Measurements from ENCODE around the gene HGF.
"Not testable (repeated sequence)": the region's sequence is repeated elsewhere in the genome, so short reads cannot be mapped to it uniquely, and the experiment has no call there.

The HGF gene

GRCh38 chr7:81775560-81775959 lies 5.7 kb upstream of the HGF start:
- DNase-seq = no peak

GRCh38 chr7:81774551-81774950 lies 4.7 kb upstream of the HGF start:
- DNase-seq = no peak

GRCh38 chr7:81770728-81771223 lies 929 bp upstream of the HGF start:
- DNase-seq = no peak

- no peak for DNase-seq
Measured at GRCh38 chr7:81768951-81769778, 682 bp downstream of the HGF start.

GRCh38 chr7:81767926-81768325 lies 1.9 kb downstream of the HGF start:
- no peak for DNase-seq

GRCh38 chr7:81761821-81762220 lies 8.0 kb downstream of the HGF start:
- DNase-seq = no peak

GRCh38 chr7:81761031-81761430 lies 8.8 kb downstream of the HGF start:
- DNase-seq = no peak

GRCh38 chr7:81754918-81755696 lies 14.7 kb downstream of the HGF start:
- DNase-seq = no peak

GRCh38 chr7:81753392-81753791 lies 16.5 kb downstream of the HGF start:
- no peak for DNase-seq

GRCh38 chr7:81752318-81752714 lies 17.5 kb downstream of the HGF start:
- no peak for DNase-seq

GRCh38 chr7:81751619-81752317 lies 18.1 kb downstream of the HGF start:
- DNase-seq = no peak

GRCh38 chr7:81745637-81746036 lies 24.2 kb downstream of the HGF start:
- DNase-seq = no peak

- no peak for DNase-seq
Measured at GRCh38 chr7:81744389-81744788, 25.5 kb downstream of the HGF start.

- no peak for DNase-seq
Measured at GRCh38 chr7:81743665-81744064, 26.2 kb downstream of the HGF start.

GRCh38 chr7:81743201-81743600 lies 26.6 kb downstream of the HGF start:
- DNase-seq = no peak

GRCh38 chr7:81740403-81740802 lies 29.4 kb downstream of the HGF start:
- DNase-seq = no peak

- DNase-seq = no peak
Measured at GRCh38 chr7:81736091-81736490, 33.8 kb downstream of the HGF start.

- DNase-seq = no peak
Measured at GRCh38 chr7:81725812-81726127, 44.1 kb downstream of the HGF start.

GRCh38 chr7:81725003-81725811 lies 44.6 kb downstream of the HGF start:
- DNase-seq = no peak

- DNase-seq = not testable (repeated sequence)
Measured at GRCh38 chr7:81722250-81722649, 47.6 kb downstream of the HGF start.

GRCh38 chr7:81721437-81721836 lies 48.4 kb downstream of the HGF start:
- no peak for DNase-seq

- DNase-seq = no peak
Measured at GRCh38 chr7:81719865-81720264, 50.0 kb downstream of the HGF start.
